HEK293 (cell line): Measurements from ENCODE around the gene CARD14.

Source experiments
- CTCF ChIA-PET: fragments of 350-600 bp; formaldehyde crosslinking; extraction: SDS; loops from one replicate; lab custom pipeline; 2021; ENCODE audit warnings: antibody characterized with exemption; lab: Yijun Ruan, JAX
- POLR2A ChIA-PET: fragments of 300-600 bp; formaldehyde crosslinking; extraction: SDS; loops from one replicate; lab custom pipeline; 2020; ENCODE audit warnings: antibody characterized with exemption, inconsistent platforms; lab: Yijun Ruan, JAX
- H3K27ac ChIP-seq: fragments of 200-500 bp; sonication (Bioruptor generic); 2 replicates; pipeline ENCODE4 v1.5.1; 2014; ENCODE audit warnings: low read depth, low read length, control low read depth, inconsistent platforms; ENCODE audit errors: extremely low read depth
- H3K36me3 ChIP-seq, 2 experiments: fragments of 200-500 bp in 1 of 2; sonication (Bioruptor generic) in 1 of 2; 1 replicate in 1 of 2; 2 replicates in 1 of 2; pipeline ENCODE4 v1.5.1; 2014 to 2017; ENCODE audit warnings: inconsistent platforms in 2 of 2, low read length in 2 of 2; ENCODE audit not compliant: control insufficient read depth in 2 of 2, insufficient read depth in 1 of 2
- H3K4me1 ChIP-seq: fragments of 200-500 bp; sonication (Bioruptor generic); 2 replicates; pipeline ENCODE4 v1.5.1; 2014; ENCODE audit warnings: mild to moderate bottlenecking, low read length, inconsistent platforms; ENCODE audit not compliant: control insufficient read depth, insufficient read depth
- H3K4me3 ChIP-seq: 2 replicates; pipeline ENCODE4 v1.5.1; 2011; ENCODE audit warnings: low read depth, mild to moderate bottlenecking, control low read depth, low read length, moderate library complexity
- H3K9me3 ChIP-seq: fragments of 200-500 bp; sonication (Bioruptor generic); 2 replicates; pipeline ENCODE4 v1.5.1; 2014; ENCODE audit warnings: low read depth, low read length, inconsistent platforms; ENCODE audit not compliant: control insufficient read depth, insufficient read depth
- BCL11B ChIP-seq: fragments of 450-650 bp; formaldehyde crosslinking; IDR thresholded peaks from 2 replicates; pipeline ENCODE4 v1.5.1; 2016; ENCODE audit warnings: low read depth, missing biosample characterization, missing genetic modification characterization
- EGR2 ChIP-seq: fragments of 450-650 bp; formaldehyde crosslinking; IDR thresholded peaks from 2 replicates; pipeline ENCODE4 v1.5.1; 2016; ENCODE audit warnings: low read depth, missing biosample characterization, missing genetic modification characterization
- MYNN ChIP-seq: fragments of 450-650 bp; formaldehyde crosslinking; IDR thresholded peaks from 2 replicates; pipeline ENCODE4 v1.5.1; 2016; ENCODE audit warnings: missing biosample characterization, missing genetic modification characterization, borderline replicate concordance
- OSR2 ChIP-seq: fragments of 450-650 bp; formaldehyde crosslinking; IDR thresholded peaks from 2 replicates; pipeline ENCODE4 v1.5.1; 2016; ENCODE audit warnings: missing biosample characterization, missing genetic modification characterization
- YY1 ChIP-seq: fragments of 450-650 bp; formaldehyde crosslinking; IDR thresholded peaks from 2 replicates; pipeline ENCODE4 v1.5.1; 2018; ENCODE audit warnings: missing biosample characterization, missing genetic modification characterization
- ZBTB17 ChIP-seq: fragments of 450-650 bp; formaldehyde crosslinking; IDR thresholded peaks from 2 replicates; pipeline ENCODE4 v1.5.1; 2016; ENCODE audit warnings: missing biosample characterization, missing genetic modification characterization
- ZBTB7A ChIP-seq: fragments of 450-650 bp; formaldehyde crosslinking; IDR thresholded peaks from 2 replicates; pipeline ENCODE4 v1.5.1; 2016; ENCODE audit warnings: low read depth, missing biosample characterization, missing genetic modification characterization
- ZEB2 ChIP-seq: fragments of 450-650 bp; formaldehyde crosslinking; IDR thresholded peaks from 2 replicates; pipeline ENCODE4 v1.5.1; 2016; ENCODE audit warnings: missing biosample characterization, missing genetic modification characterization
- ZIC2 ChIP-seq: fragments of 450-650 bp; formaldehyde crosslinking; IDR thresholded peaks from 2 replicates; pipeline ENCODE4 v1.5.1; 2016; ENCODE audit warnings: missing biosample characterization, missing genetic modification characterization
- ZNF302 ChIP-seq: fragments of 450-650 bp; formaldehyde crosslinking; IDR thresholded peaks from 2 replicates; pipeline ENCODE4 v1.5.1; 2016; ENCODE audit warnings: missing biosample characterization, missing genetic modification characterization, low read depth
- ZNF664 ChIP-seq: fragments of 450-650 bp; formaldehyde crosslinking; IDR thresholded peaks from 2 replicates; pipeline ENCODE4 v1.5.1; 2016; ENCODE audit warnings: missing biosample characterization, missing genetic modification characterization
- ZNF701 ChIP-seq: fragments of 450-650 bp; formaldehyde crosslinking; IDR thresholded peaks from 2 replicates; pipeline ENCODE4 v1.5.1; 2016; ENCODE audit warnings: missing biosample characterization, missing genetic modification characterization
- ZNF747 ChIP-seq: fragments of 450-650 bp; formaldehyde crosslinking; IDR thresholded peaks from 2 replicates; pipeline ENCODE4 v1.5.1; 2016; ENCODE audit warnings: missing biosample characterization, missing genetic modification characterization
- ZNF777 ChIP-seq: fragments of 450-650 bp; formaldehyde crosslinking; IDR thresholded peaks from 2 replicates; pipeline ENCODE4 v1.5.1; 2017; ENCODE audit warnings: missing biosample characterization, missing genetic modification characterization, borderline replicate concordance
- ZNF837 ChIP-seq: fragments of 450-650 bp; formaldehyde crosslinking; IDR thresholded peaks from 2 replicates; pipeline ENCODE4 v1.5.1; 2016; ENCODE audit warnings: missing biosample characterization, missing genetic modification characterization
- ZSCAN30 ChIP-seq: fragments of 450-650 bp; IDR thresholded peaks from 2 replicates; pipeline ENCODE4 v1.5.1; 2018; ENCODE audit warnings: missing biosample characterization, mild to moderate bottlenecking, missing genetic modification characterization, moderate library complexity
- TF ChIP-seq, protein P1 (sequence below): fragments of 450-650 bp; formaldehyde crosslinking; IDR thresholded peaks from 2 replicates; pipeline ENCODE4 v1.5.1; 2016; ENCODE audit warnings: missing biosample characterization, missing genetic modification characterization
- TF ChIP-seq, protein P2 (sequence below): fragments of 450-650 bp; formaldehyde crosslinking; IDR thresholded peaks from 2 replicates; pipeline ENCODE4; 2016; ENCODE audit warnings: missing biosample characterization, missing genetic modification characterization
- TF ChIP-seq, protein P3 (sequence below): fragments of 450-650 bp; formaldehyde crosslinking; IDR thresholded peaks from 2 replicates; pipeline ENCODE4 v1.5.1; 2016; ENCODE audit warnings: missing biosample characterization, missing genetic modification characterization
- TF ChIP-seq, protein P4 (sequence below): fragments of 450-650 bp; formaldehyde crosslinking; IDR thresholded peaks from 2 replicates; pipeline ENCODE4 v1.5.1; 2016; ENCODE audit warnings: missing biosample characterization, missing genetic modification characterization

CARD14 gene

DNA sequence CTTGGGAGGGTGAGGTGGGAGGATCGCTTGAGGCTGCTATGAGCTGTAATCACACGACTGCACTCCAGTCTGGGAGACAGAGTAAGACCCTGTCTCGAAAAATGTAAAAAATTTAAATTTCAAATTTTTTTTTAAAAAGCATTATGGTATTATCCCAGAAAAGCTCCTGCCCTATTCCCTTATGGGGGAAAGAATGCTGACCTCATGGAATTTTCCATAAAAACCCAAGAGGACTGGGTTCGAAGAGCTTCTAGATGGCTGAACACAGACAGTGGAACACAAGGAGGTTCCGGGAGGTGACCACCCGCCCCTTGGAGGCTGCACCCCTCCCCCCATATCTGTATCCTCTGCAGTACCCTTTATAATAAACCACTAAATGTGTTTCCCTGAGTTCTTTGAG, 26.9 kb upstream of the CARD14 start:
- Histone ChIP-seq H3K27ac (no peak overlapping the region), H3K36me3 (peaks cover 67 to 79% of the 10 kb centered on the region in 2 experiments), H3K4me1 (no peaks in the 10 kb centered on the region; the same call in 1 of the 2 replicates), H3K9me3 (no peaks in the 10 kb centered on the region), H3K4me3 (no peak overlapping the region)
- POLR2A ChIA-PET = interaction anchor here (2.1 to 2.4 kb wide), 2 partner anchors 9 to 41 kb away, joined by 5 to 7 read pairs; partner anchors contain the start of gene GAA
- TF ChIP-seq ZNF747 (tag by site-specific recombination) (no peak), ZBTB7A (tag by site-specific recombination) (no peak), ZNF701 (tag by site-specific recombination) (no peak), ZNF664 (tag by site-specific recombination) (no peak), ZNF777 (tag by site-specific recombination) (no peak)
- CTCF ChIA-PET = interaction anchor here (0.6 to 1.1 kb wide), 3 partner anchors 134 to 752 kb away, joined by 3 to 5 read pairs (median 3); no protein-coding TSS in a partner anchor

DNA sequence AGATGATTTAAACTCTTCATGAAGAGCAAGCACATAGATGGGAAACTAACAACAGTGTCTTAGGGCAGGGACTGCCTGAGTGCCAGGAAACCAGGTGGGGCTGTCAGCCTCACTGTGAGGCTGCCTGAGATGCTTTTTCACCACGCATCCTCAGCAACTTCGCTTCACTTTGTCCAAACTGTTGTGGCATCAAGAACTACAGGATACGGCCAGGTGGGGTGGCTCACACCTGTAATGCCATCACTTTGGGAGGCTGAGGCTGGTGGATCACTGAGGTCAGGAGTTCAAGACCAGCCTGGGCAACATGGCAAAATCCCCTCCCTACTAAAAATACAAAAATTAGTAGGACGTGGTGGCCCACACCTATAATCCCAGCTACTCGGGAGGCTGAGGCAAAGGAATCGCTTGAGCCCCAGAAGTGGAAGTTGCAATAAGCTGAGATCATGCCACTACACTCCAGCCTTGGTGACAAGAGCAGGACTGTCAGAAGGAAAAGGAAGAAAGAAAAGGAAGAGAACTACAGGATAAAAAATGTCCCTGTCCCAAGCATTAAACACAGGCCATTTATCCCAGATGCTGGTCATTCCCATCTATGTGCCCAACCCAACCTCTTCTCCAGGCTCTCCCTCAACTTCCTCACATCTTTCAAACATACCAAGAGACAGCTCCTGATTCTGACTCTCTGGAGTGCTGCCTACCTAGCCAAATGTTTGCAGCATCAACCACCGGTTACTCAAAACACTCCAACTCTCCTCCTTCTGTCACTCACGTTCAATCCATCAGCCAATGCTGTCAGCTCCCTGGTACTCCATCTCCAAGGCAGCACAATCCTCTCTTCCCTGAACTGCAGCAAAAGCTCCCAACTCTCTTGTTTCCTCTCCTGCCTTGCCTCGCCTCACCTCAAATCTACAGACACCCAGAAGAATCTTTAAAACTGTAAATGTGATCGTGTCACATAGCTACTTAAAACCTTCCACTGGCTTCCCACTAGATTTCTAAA, 24.5 kb upstream of the CARD14 start:
- Histone ChIP-seq H3K9me3 (no peaks in the 10 kb centered on the region), H3K4me3 (peak overlapping the region; percentile 97), H3K27ac (0 out of 2 replicates have a peak overlapping the region, but pooled peaks have one; percentile 75), H3K4me1 (no peaks in the 10 kb centered on the region; the same call in 1 of the 2 replicates), H3K36me3 (peaks cover 42 to 54% of the 10 kb centered on the region in 2 experiments)
- CTCF ChIA-PET = interaction anchor here (0.6 to 2.6 kb wide), 11 partner anchors 11 to 515 kb away, joined by 3 to 16 read pairs (median 4); partner anchors contain the start of gene GAA
- TF ChIP-seq OSR2 (tag by site-specific recombination) (no peak), ZBTB17 (tag by site-specific recombination) (0 out of 2 replicates have a peak, but pooled peaks have one; percentile 28), ZNF302 (tag by site-specific recombination) (no peak), ZEB2 (tag by site-specific recombination) (no peak), BCL11B (no peak), ZIC2 (tag by site-specific recombination) (no peak)
- TF ChIP-seq, protein P1, sequence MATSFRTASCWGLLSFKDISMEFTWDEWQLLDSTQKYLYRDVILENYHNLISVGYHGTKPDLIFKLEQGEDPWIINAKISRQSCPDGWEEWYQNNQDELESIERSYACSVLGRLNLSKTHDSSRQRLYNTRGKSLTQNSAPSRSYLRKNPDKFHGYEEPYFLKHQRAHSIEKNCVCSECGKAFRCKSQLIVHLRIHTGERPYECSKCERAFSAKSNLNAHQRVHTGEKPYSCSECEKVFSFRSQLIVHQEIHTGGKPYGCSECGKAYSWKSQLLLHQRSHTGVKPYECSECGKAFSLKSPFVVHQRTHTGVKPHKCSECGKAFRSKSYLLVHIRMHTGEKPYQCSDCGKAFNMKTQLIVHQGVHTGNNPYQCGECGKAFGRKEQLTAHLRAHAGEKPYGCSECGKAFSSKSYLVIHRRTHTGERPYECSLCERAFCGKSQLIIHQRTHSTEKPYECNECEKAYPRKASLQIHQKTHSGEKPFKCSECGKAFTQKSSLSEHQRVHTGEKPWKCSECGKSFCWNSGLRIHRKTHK (tag by site-specific recombination) = no peak
- TF ChIP-seq, protein P2, sequence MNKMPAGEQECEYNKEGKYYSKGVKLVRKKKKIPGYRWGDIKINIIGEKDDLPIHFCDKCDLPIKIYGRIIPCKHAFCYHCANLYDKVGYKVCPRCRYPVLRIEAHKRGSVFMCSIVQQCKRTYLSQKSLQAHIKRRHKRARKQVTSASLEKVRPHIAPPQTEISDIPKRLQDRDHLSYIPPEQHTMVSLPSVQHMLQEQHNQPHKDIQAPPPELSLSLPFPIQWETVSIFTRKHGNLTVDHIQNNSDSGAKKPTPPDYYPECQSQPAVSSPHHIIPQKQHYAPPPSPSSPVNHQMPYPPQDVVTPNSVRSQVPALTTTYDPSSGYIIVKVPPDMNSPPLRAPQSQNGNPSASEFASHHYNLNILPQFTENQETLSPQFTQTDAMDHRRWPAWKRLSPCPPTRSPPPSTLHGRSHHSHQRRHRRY (tag by site-specific recombination) = no peak
- POLR2A ChIA-PET = interaction anchor here (0.6 to 2.8 kb wide), 18 partner anchors 12 to 400 kb away, joined by 3 to 24 read pairs (median 4); partner anchors contain the start of genes GAA, RNF213, SGSH and SLC26A11

DNA sequence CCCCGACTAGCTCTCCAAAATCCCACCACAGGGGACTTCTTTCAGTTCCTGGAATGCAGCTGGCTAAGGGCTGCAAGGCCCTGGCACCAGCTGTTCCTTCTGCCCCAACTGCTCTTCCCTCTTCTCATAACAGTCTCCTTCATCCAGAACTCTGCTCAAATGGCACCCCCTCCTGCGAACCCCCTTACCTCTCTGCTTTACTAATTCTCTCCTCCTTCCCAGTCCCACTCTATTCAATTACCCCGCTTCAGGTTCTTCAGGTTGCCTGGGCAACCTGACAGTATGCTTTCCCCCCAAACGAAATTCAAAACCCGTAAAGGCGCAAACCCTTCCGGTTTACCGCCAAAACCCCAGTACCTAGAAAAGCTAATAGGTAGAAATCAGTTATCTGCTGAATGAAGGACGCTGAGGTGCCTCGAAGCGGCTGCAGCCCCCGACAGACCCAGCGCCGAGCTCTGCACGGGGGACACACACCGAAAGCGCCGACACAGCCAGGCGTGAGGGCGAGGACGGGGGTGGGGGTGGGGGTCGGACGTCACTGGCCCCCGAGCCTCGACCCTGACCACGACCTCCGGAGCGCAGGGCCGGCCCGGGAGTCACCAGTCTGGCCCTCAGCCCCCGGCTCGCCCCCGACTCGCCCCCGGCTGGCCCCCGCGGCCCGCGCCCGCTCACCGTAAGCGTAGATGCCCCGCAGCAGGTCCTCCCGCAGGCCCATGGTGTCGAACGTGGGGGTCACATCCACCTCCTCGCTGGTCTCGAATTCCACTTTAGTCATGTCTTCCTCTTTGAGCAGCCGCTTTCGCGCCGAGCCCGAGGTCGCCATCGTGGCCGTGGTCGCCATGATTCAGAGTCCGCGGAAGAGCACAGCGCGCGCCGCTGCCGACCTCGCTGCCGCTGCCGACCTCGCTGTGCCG, 23.5 kb upstream of the CARD14 start:
- no peaks in the 10 kb centered on the region for H3K9me3 ChIP-seq
- peaks cover 32 to 44% of the 10 kb centered on the region in 2 experiments for H3K36me3 ChIP-seq
- H3K27ac ChIP-seq = peak overlapping the region; percentile 75
- CTCF ChIA-PET = interaction anchor here (0.7 to 2.6 kb wide), 9 partner anchors 12 to 176 kb away, joined by 3 to 16 read pairs (median 4); partner anchors contain the start of gene GAA
- H3K4me3 ChIP-seq = peak overlapping the region; percentile 97
- POLR2A ChIA-PET = interaction anchor here (0.6 to 2.8 kb wide), 18 partner anchors 11 to 399 kb away, joined by 3 to 24 read pairs (median 4); partner anchors contain the start of genes GAA, RNF213, SGSH and SLC26A11
- no peaks in the 10 kb centered on the region; the same call in 1 of the 2 replicates for H3K4me1 ChIP-seq
- TF ChIP-seq ZSCAN30 (tag by site-specific recombination) (0 out of 2 replicates have a peak, but pooled peaks have one; percentile 44), EGR2 (tag by site-specific recombination) (peak; percentile 68), MYNN (tag by site-specific recombination) (0 out of 2 replicates have a peak, but pooled peaks have one; percentile 13), ZNF837 (no peak), YY1 (tag by site-specific recombination) (peak; percentile 85)
- TF ChIP-seq, protein P3, sequence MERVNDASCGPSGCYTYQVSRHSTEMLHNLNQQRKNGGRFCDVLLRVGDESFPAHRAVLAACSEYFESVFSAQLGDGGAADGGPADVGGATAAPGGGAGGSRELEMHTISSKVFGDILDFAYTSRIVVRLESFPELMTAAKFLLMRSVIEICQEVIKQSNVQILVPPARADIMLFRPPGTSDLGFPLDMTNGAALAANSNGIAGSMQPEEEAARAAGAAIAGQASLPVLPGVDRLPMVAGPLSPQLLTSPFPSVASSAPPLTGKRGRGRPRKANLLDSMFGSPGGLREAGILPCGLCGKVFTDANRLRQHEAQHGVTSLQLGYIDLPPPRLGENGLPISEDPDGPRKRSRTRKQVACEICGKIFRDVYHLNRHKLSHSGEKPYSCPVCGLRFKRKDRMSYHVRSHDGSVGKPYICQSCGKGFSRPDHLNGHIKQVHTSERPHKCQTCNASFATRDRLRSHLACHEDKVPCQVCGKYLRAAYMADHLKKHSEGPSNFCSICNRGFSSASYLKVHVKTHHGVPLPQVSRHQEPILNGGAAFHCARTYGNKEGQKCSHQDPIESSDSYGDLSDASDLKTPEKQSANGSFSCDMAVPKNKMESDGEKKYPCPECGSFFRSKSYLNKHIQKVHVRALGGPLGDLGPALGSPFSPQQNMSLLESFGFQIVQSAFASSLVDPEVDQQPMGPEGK (tag by site-specific recombination) = peak; percentile 51
- TF ChIP-seq, protein P4, sequence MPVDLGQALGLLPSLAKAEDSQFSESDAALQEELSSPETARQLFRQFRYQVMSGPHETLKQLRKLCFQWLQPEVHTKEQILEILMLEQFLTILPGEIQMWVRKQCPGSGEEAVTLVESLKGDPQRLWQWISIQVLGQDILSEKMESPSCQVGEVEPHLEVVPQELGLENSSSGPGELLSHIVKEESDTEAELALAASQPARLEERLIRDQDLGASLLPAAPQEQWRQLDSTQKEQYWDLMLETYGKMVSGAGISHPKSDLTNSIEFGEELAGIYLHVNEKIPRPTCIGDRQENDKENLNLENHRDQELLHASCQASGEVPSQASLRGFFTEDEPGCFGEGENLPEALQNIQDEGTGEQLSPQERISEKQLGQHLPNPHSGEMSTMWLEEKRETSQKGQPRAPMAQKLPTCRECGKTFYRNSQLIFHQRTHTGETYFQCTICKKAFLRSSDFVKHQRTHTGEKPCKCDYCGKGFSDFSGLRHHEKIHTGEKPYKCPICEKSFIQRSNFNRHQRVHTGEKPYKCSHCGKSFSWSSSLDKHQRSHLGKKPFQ (tag by site-specific recombination) = no peak
